Measurements from ENCODE around the gene BHLHA9.
A peak's percentile ranks its signal among the peaks of the same experiment; 100 is the strongest.

Gene BHLHA9

GRCh38 chr17:1270210-1271029 lies at the start of gene BHLHA9:
TSS of gene BHLHA9 (plus strand) at chr17:1270444. CDS start at chr17:1270564, 120 bp downstream.
- Histone ChIP-seq H3K4me1 (ENCODE audit: control insufficient read depth in 1 of 2, insufficient read depth in 2 of 2, low read length in 2 of 2) (peaks cover 5% of the 10 kb centered on the region in 2 donors), H3K4me3 (ENCODE audit: low read depth in 1 of 2, low read length in 2 of 2) (no peak within 1 kb of the TSS), H3K9me3 (ENCODE audit: control insufficient read depth in 1 of 2, low read length in 2 of 2) (no peaks in the 10 kb centered on the region), H3K9ac (ENCODE audit: low read depth in 1 of 2, low read length in 2 of 2) (no peak within 1 kb of the TSS), H3K27ac (ENCODE audit: low read depth, low read length) (no peak within 1 kb of the TSS), H3K36me3 (ENCODE audit: control insufficient read depth in 1 of 2, insufficient read depth in 2 of 2, low read length in 2 of 2) (no peaks in the 10 kb centered on the region), H3K27me3 (ENCODE audit: control insufficient read depth in 1 of 2, insufficient read depth in 2 of 2, low read length in 2 of 2) (peaks cover 24 to 30% of the 10 kb centered on the region in 2 donors)

GRCh38 chr17:1221209-1221608 lies 49.0 kb upstream of the BHLHA9 start:
- Histone ChIP-seq H3K4me1 (ENCODE audit: control insufficient read depth in 1 of 2, insufficient read depth in 2 of 2, low read length in 2 of 2) (peaks cover 0 to 14% of the 10 kb centered on the region in 2 donors), H3K36me3 (ENCODE audit: control insufficient read depth in 1 of 2, insufficient read depth in 2 of 2, low read length in 2 of 2) (peaks cover 0 to 4% of the 10 kb centered on the region in 2 donors), H3K9ac (ENCODE audit: low read depth in 1 of 2, low read length in 2 of 2) (no peak overlapping the region), H3K27me3 (ENCODE audit: control insufficient read depth in 1 of 2, insufficient read depth in 2 of 2, low read length in 2 of 2) (no peaks in the 10 kb centered on the region), H3K27ac (ENCODE audit: low read depth, low read length) (no peak overlapping the region), H3K9me3 (ENCODE audit: control insufficient read depth in 1 of 2, low read length in 2 of 2) (peaks cover 0 to 2% of the 10 kb centered on the region in 2 donors), H3K4me3 (ENCODE audit: low read depth in 1 of 2, low read length in 2 of 2) (no peak overlapping the region)

GRCh38 chr17:1222321-1222720 lies 47.9 kb upstream of the BHLHA9 start:
- Histone ChIP-seq H3K27ac (ENCODE audit: low read depth, low read length) (no peak overlapping the region), H3K27me3 (ENCODE audit: control insufficient read depth in 1 of 2, insufficient read depth in 2 of 2, low read length in 2 of 2) (no peaks in the 10 kb centered on the region), H3K36me3 (ENCODE audit: control insufficient read depth in 1 of 2, insufficient read depth in 2 of 2, low read length in 2 of 2) (peaks cover 0 to 12% of the 10 kb centered on the region in 2 donors), H3K9ac (ENCODE audit: low read depth in 1 of 2, low read length in 2 of 2) (no peak overlapping the region), H3K4me3 (ENCODE audit: low read depth in 1 of 2, low read length in 2 of 2) (no peak overlapping the region), H3K4me1 (ENCODE audit: control insufficient read depth in 1 of 2, insufficient read depth in 2 of 2, low read length in 2 of 2) (peaks cover 0 to 20% of the 10 kb centered on the region in 2 donors), H3K9me3 (ENCODE audit: control insufficient read depth in 1 of 2, low read length in 2 of 2) (peaks cover 0 to 2% of the 10 kb centered on the region in 2 donors)

GRCh38 chr17:1223662-1224061 lies 46.6 kb upstream of the BHLHA9 start:
- peaks cover 0 to 28% of the 10 kb centered on the region in 2 donors for H3K4me1 ChIP-seq (ENCODE audit: control insufficient read depth in 1 of 2, insufficient read depth in 2 of 2, low read length in 2 of 2)
- peaks cover 0 to 12% of the 10 kb centered on the region in 2 donors for H3K36me3 ChIP-seq (ENCODE audit: control insufficient read depth in 1 of 2, insufficient read depth in 2 of 2, low read length in 2 of 2)
- peaks cover 0 to 2% of the 10 kb centered on the region in 2 donors for H3K9me3 ChIP-seq (ENCODE audit: control insufficient read depth in 1 of 2, low read length in 2 of 2)
- H3K27ac ChIP-seq (ENCODE audit: low read depth, low read length): no peak overlapping the region
- no peak overlapping the region for H3K9ac ChIP-seq (ENCODE audit: low read depth in 1 of 2, low read length in 2 of 2)
- H3K4me3 ChIP-seq (ENCODE audit: low read depth in 1 of 2, low read length in 2 of 2): no peak overlapping the region
- no peaks in the 10 kb centered on the region for H3K27me3 ChIP-seq (ENCODE audit: control insufficient read depth in 1 of 2, insufficient read depth in 2 of 2, low read length in 2 of 2)

GRCh38 chr17:1224330-1224729 lies 45.9 kb upstream of the BHLHA9 start:
- Histone ChIP-seq H3K9me3 (ENCODE audit: control insufficient read depth in 1 of 2, low read length in 2 of 2) (peaks cover 0 to 2% of the 10 kb centered on the region in 2 donors), H3K4me3 (ENCODE audit: low read depth in 1 of 2, low read length in 2 of 2) (no peak overlapping the region), H3K27ac (ENCODE audit: low read depth, low read length) (no peak overlapping the region), H3K9ac (ENCODE audit: low read depth in 1 of 2, low read length in 2 of 2) (no peak overlapping the region), H3K27me3 (ENCODE audit: control insufficient read depth in 1 of 2, insufficient read depth in 2 of 2, low read length in 2 of 2) (no peaks in the 10 kb centered on the region), H3K36me3 (ENCODE audit: control insufficient read depth in 1 of 2, insufficient read depth in 2 of 2, low read length in 2 of 2) (peaks cover 0 to 12% of the 10 kb centered on the region in 2 donors), H3K4me1 (ENCODE audit: control insufficient read depth in 1 of 2, insufficient read depth in 2 of 2, low read length in 2 of 2) (peaks cover 0 to 28% of the 10 kb centered on the region in 2 donors)

- no peaks in the 10 kb centered on the region for H3K27me3 ChIP-seq (ENCODE audit: control insufficient read depth in 1 of 2, insufficient read depth in 2 of 2, low read length in 2 of 2)
- no peak overlapping the region for H3K27ac ChIP-seq (ENCODE audit: low read depth, low read length)
- H3K9me3 ChIP-seq (ENCODE audit: control insufficient read depth in 1 of 2, low read length in 2 of 2): peaks cover 0 to under 1% of the 10 kb centered on the region in 2 donors
Measured at GRCh38 chr17:1226308-1226707, 43.9 kb upstream of the BHLHA9 start.

GRCh38 chr17:1227365-1227764 lies 42.9 kb upstream of the BHLHA9 start:
- Histone ChIP-seq H3K4me1 (ENCODE audit: control insufficient read depth in 1 of 2, insufficient read depth in 2 of 2, low read length in 2 of 2) (peaks cover 0 to 34% of the 10 kb centered on the region in 2 donors), H3K36me3 (ENCODE audit: control insufficient read depth in 1 of 2, insufficient read depth in 2 of 2, low read length in 2 of 2) (peaks cover 0 to 12% of the 10 kb centered on the region in 2 donors), H3K9ac (ENCODE audit: low read depth in 1 of 2, low read length in 2 of 2) (peak overlapping the region in 1 of 2 donors; percentile 48), H3K9me3 (ENCODE audit: control insufficient read depth in 1 of 2, low read length in 2 of 2) (no peaks in the 10 kb centered on the region), H3K27ac (ENCODE audit: low read depth, low read length) (no peak overlapping the region), H3K27me3 (ENCODE audit: control insufficient read depth in 1 of 2, insufficient read depth in 2 of 2, low read length in 2 of 2) (no peaks in the 10 kb centered on the region), H3K4me3 (ENCODE audit: low read depth in 1 of 2, low read length in 2 of 2) (peak overlapping the region in 1 of 2 donors; percentile 73)

More at GRCh38 chr17:1226308-1226707, 43.9 kb upstream of the BHLHA9 start:
- Histone ChIP-seq H3K4me3 (ENCODE audit: low read depth in 1 of 2, low read length in 2 of 2) (no peak overlapping the region), H3K9ac (ENCODE audit: low read depth in 1 of 2, low read length in 2 of 2) (no peak overlapping the region), H3K4me1 (ENCODE audit: control insufficient read depth in 1 of 2, insufficient read depth in 2 of 2, low read length in 2 of 2) (peaks cover 0 to 30% of the 10 kb centered on the region in 2 donors), H3K36me3 (ENCODE audit: control insufficient read depth in 1 of 2, insufficient read depth in 2 of 2, low read length in 2 of 2) (peaks cover 0 to 12% of the 10 kb centered on the region in 2 donors)

- H3K9ac ChIP-seq (ENCODE audit: low read depth in 1 of 2, low read length in 2 of 2): peak overlapping the region; percentile 20 to 48
- peak overlapping the region; percentile 66 to 73 for H3K4me3 ChIP-seq (ENCODE audit: low read depth in 1 of 2, low read length in 2 of 2)
- peaks cover 0 to 34% of the 10 kb centered on the region in 2 donors for H3K4me1 ChIP-seq (ENCODE audit: control insufficient read depth in 1 of 2, insufficient read depth in 2 of 2, low read length in 2 of 2)
- peaks cover 0 to 12% of the 10 kb centered on the region in 2 donors for H3K36me3 ChIP-seq (ENCODE audit: control insufficient read depth in 1 of 2, insufficient read depth in 2 of 2, low read length in 2 of 2)
- no peaks in the 10 kb centered on the region for H3K9me3 ChIP-seq (ENCODE audit: control insufficient read depth in 1 of 2, low read length in 2 of 2)
- no peaks in the 10 kb centered on the region for H3K27me3 ChIP-seq (ENCODE audit: control insufficient read depth in 1 of 2, insufficient read depth in 2 of 2, low read length in 2 of 2)
- no peak overlapping the region for H3K27ac ChIP-seq (ENCODE audit: low read depth, low read length)
Measured at GRCh38 chr17:1227917-1228780, 42.1 kb upstream of the BHLHA9 start.

- peaks cover 0 to 32% of the 10 kb centered on the region in 2 donors for H3K4me1 ChIP-seq (ENCODE audit: control insufficient read depth in 1 of 2, insufficient read depth in 2 of 2, low read length in 2 of 2)
- H3K36me3 ChIP-seq (ENCODE audit: control insufficient read depth in 1 of 2, insufficient read depth in 2 of 2, low read length in 2 of 2): peaks cover 0 to 12% of the 10 kb centered on the region in 2 donors
- H3K27me3 ChIP-seq (ENCODE audit: control insufficient read depth in 1 of 2, insufficient read depth in 2 of 2, low read length in 2 of 2): no peaks in the 10 kb centered on the region
- H3K9ac ChIP-seq (ENCODE audit: low read depth in 1 of 2, low read length in 2 of 2): no peak overlapping the region
- H3K27ac ChIP-seq (ENCODE audit: low read depth, low read length): peak overlapping the region; percentile 10
- H3K4me3 ChIP-seq (ENCODE audit: low read depth in 1 of 2, low read length in 2 of 2): peak overlapping the region; percentile 66 to 73
- no peaks in the 10 kb centered on the region for H3K9me3 ChIP-seq (ENCODE audit: control insufficient read depth in 1 of 2, low read length in 2 of 2)
Measured at GRCh38 chr17:1228781-1229348, 41.4 kb upstream of the BHLHA9 start.

Measured in duodenal mucosa (tissue), 2 donors.